SIG-M5 treated with dmso at 0.1 percent for 504 hours (cell line): ENCODE data around the gene NDUFA8.

Experiments
- DNase-seq: peaks from one replicate; lab custom pipeline; 2025; ENCODE audit not compliant: unreplicated experiment; lab: John Stamatoyannopoulos, UW

The NDUFA8 gene

GRCh38 chr9:122186301-122186700 lies 26.7 kb upstream of the NDUFA8 start:
- DNase-seq: no peak

- no peak for DNase-seq
Observed at GRCh38 chr9:122184551-122184950, 25.0 kb upstream of the NDUFA8 start.

DNA sequence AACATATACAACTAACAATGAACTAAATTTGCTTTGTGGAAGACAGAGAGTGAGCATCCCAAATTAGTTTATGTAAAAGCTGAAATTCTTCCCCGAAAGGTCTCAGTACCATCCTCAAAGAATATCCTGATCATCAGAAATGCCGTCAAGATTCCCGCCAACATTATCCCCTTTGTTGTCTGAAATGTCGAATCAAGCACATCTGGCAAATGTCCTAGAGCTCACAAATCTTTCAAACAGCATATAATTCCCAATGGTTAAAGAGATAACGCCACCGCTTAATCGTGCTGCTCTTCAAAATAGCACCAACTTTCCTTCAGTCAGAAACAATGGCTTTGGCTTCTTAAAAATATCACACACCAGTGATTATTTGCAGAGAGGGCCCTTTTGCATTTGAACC lies 23.9 kb upstream of the NDUFA8 start:
- DNase-seq: no peak

- no peak for DNase-seq
Observed at GRCh38 chr9:122180633-122181032, 21.1 kb upstream of the NDUFA8 start.

GRCh38 chr9:122179690-122180074 lies 20.1 kb upstream of the NDUFA8 start:
- DNase-seq: no peak

DNA sequence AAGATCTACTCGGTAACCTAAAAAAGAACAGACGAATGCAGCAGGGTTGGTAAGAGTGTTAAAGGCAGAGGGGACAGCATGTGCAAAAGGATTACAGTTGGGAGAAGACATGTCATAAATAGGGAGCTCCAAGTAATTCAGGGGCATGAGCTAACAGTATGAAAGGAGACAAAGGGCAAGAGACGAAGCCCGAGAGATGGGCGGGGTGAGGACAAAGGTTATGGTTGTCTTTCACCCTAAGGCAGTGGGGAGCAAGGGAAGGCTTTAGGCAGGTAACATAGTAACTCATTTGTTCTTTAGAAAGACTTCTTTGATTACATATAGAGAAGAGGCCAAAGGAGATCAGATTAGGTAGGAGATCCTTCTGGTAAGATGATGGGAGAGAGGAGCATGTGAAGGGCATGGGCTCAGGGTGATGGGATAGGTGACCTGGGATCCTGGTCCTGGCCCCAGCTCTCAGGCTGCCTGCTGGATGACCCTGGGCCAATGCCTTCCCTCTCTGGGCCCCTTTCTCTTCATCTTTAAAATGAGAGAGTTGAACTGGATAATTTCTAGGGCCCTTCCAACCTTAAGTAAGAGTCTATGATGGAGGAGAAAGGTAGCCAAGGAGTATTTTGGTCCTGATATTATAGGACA lies 19.6 kb upstream of the NDUFA8 start:
- DNase-seq: no peak

DNA sequence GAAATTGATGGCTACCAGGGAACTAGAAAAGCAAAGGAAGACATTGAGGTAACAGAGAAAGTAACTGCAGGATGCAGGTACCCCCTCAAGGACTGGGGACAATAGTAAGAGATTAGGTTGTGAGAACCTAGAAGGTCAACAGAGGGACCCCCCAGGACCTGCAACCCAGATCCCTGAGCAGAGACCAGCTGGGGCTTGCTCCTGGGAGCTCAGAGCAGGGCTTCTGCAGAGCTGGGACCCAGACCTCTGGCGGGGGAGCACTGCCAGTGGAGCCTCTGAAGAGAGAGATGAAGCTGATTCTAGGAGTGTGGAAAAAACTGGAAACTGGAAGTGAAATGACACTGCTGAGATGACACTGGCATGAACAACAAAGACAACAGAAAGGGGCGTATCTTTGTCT lies 17.3 kb upstream of the NDUFA8 start:
- no peak for DNase-seq

DNA sequence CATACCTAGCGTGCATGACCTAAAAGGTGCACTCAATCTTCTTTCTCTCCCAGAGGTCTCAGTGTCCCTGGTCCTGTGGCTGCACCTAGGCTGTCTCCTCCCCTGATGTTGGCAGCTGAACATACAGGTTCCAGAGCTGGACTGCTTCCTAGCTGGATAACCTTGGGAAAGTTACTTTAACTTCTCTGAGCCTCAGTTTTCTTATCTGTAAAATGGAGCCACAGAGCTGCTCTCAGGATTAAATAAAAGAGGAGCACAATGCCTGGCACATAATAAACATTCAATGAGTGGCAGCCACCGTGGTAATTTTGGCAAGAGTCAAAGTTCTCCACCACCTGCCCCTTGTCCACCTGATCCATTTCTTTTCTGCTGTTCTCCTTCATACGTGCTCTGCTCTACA lies 14.1 kb upstream of the NDUFA8 start:
- DNase-seq: no peak

- no peak for DNase-seq
Observed at GRCh38 chr9:122172131-122172530, 12.6 kb upstream of the NDUFA8 start.

- no peak for DNase-seq
Observed at GRCh38 chr9:122168356-122168755, 8.8 kb upstream of the NDUFA8 start.

- no peak for DNase-seq
Observed at GRCh38 chr9:122164286-122164685, 4.7 kb upstream of the NDUFA8 start.

DNA sequence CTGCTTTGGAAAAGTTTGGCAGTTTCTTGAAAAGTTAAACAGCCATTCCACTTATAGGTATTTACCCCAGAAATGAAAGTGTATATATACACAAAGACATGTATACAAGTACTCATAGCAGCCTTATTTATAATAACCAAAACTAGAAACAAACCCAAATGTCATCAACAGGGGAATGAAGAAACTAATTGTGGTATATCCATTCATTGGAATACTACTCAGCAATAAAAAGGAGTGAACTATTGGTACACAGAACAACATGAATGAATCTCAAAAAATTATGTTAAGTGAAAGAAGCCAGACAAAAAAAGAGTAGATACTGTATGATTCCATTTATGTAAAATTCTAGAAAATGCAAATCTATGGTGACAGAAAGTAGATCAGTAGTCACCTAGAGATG lies 2.8 kb upstream of the NDUFA8 start:
- no peak for DNase-seq

- DNase-seq: no peak
Observed at GRCh38 chr9:122159925-122160246, 307 bp upstream of the NDUFA8 start.

DNA sequence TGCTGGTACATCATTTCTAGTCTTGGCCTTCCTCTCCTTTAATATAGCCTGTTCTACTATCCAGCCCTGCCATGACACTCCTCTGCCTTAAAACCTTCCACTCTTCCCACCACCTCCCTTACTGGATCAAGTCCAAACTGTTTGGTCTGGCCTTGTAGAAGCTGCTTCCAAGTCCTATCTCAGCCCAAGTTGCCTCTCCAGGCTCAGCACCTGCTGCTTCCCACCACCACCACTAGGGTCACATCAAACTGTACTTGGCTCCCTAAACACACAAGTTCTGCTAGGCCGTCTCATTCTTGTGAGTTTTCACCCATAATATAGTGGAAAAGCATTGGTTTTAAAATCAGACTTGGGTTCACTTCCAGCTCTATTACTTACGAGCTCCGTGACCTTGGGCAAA lies 1.4 kb downstream of the NDUFA8 start:
- DNase-seq: peak; percentile 78

DNA sequence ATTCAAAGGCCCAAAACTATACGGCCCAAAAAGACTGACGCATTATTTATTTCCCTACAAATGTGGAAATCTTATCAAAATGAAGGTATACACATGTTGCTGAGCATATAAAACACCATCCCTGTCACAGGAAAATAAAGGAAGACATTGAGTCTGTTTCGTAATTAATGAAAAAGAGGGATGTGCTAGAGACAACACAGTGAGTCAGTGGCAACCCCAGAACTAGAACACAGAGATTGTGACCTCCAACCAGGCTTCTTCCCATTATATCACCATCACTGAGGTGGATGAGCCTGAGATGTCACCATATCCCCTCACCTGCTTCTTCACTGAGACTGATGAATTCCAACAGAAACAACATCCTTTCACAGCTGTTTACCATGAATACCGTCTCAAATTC lies 3.8 kb downstream of the NDUFA8 start:
- DNase-seq: no peak

DNA sequence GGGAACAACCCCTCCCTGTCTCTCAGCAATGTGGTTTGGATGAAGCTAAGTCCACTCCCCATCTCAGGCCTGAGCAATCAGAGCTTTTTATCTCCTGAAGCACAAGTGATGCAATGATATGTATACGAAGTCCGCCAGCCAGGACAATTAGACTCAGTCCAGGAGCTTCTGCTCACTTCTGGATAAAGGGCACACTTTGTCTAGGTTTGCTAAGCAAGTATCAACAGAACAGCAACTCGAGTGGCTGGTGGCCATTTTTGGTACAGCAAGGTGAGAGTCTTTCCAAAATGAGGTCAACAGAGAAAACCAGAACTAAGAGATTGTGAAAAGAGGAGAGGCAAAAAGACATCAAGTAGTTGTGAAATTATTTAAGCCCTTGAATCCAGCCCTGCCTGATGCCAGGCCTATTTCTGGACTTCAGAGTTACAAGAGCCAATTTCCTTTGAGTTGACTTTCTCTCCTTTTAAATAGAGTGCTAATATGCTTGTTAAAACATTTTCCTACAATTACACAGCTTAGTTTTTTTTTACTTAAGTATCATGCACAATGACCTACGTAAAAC lies 8.2 kb downstream of the NDUFA8 start:
- DNase-seq: no peak

- no peak for DNase-seq
Observed at GRCh38 chr9:122145592-122145863, 14.1 kb downstream of the NDUFA8 start.

- DNase-seq: peak; percentile 24
Observed at GRCh38 chr9:122144836-122145591, 14.6 kb downstream of the NDUFA8 start.

DNA sequence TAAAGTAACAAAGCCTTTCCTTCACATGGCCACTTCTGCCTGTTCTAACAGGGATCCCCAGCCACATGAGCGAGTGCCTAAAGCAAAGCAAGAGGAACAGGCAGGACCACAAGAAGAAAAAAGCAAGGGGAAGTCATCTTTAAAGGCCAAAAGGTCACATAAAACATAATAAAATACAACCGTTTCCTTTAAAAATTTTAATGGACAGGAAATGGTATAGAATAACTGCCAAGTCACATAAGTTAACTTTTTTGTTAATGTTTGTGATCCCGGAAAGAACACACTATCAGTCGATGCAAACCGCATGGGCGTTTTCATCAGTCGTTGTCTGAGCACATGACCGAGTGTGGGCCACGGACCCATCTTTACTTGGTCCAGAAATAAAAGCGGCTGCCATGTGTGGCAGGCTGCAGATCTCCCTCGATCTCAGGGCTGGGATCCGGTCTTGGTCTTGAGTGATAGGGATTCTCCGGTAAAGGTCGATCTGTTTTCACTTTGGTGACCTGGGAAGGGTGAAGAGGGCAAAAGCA lies 15.6 kb downstream of the NDUFA8 start:
- no peak for DNase-seq

DNA sequence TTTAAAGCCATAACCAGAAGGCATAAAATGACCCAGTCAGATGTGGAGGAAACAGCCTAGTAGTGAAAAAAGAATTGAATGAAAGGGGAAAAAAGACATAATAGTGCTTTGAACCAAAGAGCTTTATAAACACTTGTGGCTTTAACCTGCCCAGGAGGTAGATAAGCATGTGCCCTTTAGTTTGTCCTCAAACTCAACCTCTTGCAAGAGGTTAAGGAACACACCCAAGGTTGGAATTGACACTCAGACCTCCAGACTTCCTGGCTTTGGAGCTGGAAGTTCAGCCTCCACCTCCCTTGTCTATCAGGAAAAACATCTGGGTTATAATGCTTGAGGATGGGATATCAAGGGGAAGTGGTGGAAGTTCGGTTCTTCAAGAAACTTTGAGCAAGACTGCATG lies 16.3 kb downstream of the NDUFA8 start:
- DNase-seq: no peak

- no peak for DNase-seq
Observed at GRCh38 chr9:122141671-122142070, 17.9 kb downstream of the NDUFA8 start.

- DNase-seq: no peak
Observed at GRCh38 chr9:122140368-122141193, 19.0 kb downstream of the NDUFA8 start.
